Measurements from ENCODE around the gene CAV1. TPM values are rescaled to one million over a fixed set of nuclear protein-coding genes. Genes with fewer than 3 reads are reported as not detected.

CAV1 gene
- total and polyA plus RNA-seq, 2 of the 13 experiments (the other 11 are each of a cell fraction or from before 2014, with no cell fraction given) = 0.40 TPM; not detected in 1

DNA sequence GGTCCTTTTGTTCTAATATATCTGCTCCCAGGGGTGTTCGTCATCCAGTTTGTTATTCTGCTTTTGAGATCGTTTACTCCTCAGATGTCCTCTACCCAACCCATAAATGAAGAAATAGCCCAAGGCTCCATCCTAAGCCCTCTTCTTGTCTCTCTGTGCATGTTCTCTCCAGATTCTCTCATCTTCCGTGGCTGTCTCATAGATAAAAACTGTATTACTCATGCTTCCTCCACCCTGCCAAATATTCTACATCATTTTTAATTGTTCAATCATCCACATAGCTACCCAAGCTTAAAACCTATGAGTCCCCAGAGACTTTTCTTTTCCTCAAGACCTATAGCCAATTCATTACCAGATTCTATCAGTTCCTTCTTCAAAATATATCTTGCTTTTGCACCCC lies 44.9 kb downstream of the CAV1 start:
- FAIRE-seq (no peak), ATAC-seq (no peak), DNase-seq (ENCODE audit: low spot score) (no peak)
- Histone ChIP-seq H3K9me3 (ENCODE audit: low read length) (no peaks in the 10 kb centered on the region), H2AFZ (ENCODE audit: low read length) (no peak overlapping the region), H3K27ac (ENCODE audit: extremely low read length, insufficient read depth, low read length) (no peak overlapping the region), H3K27me3 (ENCODE audit: control insufficient read depth in 1 of 2, insufficient read depth in 2 of 2, low read length in 2 of 2) (no peaks in the 10 kb centered on the region), H3K36me3 (replicated peaks in 1 of 2; ENCODE audit: control insufficient read depth in 1 of 2, insufficient read depth in 2 of 2, low read length in 2 of 2) (no peaks in the 10 kb centered on the region), H3K9ac (ENCODE audit: insufficient read depth, low read depth, low read length) (no peak overlapping the region), H3K4me1 (ENCODE audit: insufficient read depth, low read length) (no peaks in the 10 kb centered on the region), H4K20me1 (ENCODE audit: insufficient read depth, low read length) (no peaks in the 10 kb centered on the region), H3K4me3 (replicated peaks in 1 of 3; ENCODE audit: insufficient read depth in 1 of 3, low read depth in 2 of 3, low read length in 3 of 3) (no peak overlapping the region), H3K4me2 (ENCODE audit: low read depth, low read length) (no peak overlapping the region), H3K79me2 (ENCODE audit: insufficient read depth, low read length) (no peaks in the 10 kb centered on the region)
- ChIA-PET POLR2A (no interaction called here), CTCF (ENCODE audit: low intra/inter-chr PET ratio, low total read pairs) (no interaction called here)
- TF ChIP-seq TEAD2 (CRISPR knock-in tag; IDR thresholded peaks at IDR 0.05) (no peak), TOPORS (CRISPR knock-in tag; IDR thresholded peaks at IDR 0.05) (no peak), MTF2 (CRISPR knock-in tag; IDR thresholded peaks at IDR 0.05; ENCODE audit: borderline replicate concordance) (no peak), ZSCAN22 (CRISPR knock-in tag; IDR thresholded peaks at IDR 0.05) (no peak), HDAC2 (CRISPR knock-in tag; IDR thresholded peaks at IDR 0.05) (no peak), ZNF101 (CRISPR knock-in tag; IDR thresholded peaks at IDR 0.05; ENCODE audit: borderline replicate concordance, low read depth) (no peak), FOXA3 (CRISPR knock-in tag; IDR thresholded peaks at IDR 0.05) (no peak)
- TF ChIP-seq, protein P1, sequence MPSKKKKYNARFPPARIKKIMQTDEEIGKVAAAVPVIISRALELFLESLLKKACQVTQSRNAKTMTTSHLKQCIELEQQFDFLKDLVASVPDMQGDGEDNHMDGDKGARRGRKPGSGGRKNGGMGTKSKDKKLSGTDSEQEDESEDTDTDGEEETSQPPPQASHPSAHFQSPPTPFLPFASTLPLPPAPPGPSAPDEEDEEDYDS (CRISPR knock-in tag; IDR thresholded peaks at IDR 0.05) = no peak
- WGBS (ENCODE audit: low lambda C conversion rate) = 10% methylated on average over 3 of the region's 3 CpGs
- no TSS peak for BruUV-seq (replicated peaks)
- intact Hi-C loops (cut with micrococcal nuclease; ENCODE audit: unreplicated experiment) = no loop called here
- in situ Hi-C loops (cut with HindIII; ENCODE audit: extremely low pct_ligation_motif_present, low pct_unique_long_range_greater_than_20kb) = no loop called here

DNA sequence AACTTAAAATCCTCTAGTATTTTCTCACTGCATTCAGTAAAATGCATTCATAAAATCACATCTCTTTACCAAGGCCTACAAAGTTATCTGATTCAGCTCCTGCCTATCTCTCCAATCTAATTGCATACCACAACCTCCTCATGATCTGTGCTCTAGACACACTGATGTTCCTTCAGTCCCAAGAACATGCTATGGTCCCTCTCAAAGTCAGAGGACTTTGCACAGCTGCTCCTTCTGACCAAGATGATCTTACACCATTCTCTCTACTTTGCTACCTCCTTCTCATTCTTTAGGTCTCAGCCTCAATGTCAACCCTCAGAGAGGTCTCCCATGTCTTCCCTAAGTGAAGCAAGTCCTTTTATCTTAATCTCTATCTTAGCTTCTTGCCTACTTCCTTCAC lies 45.5 kb downstream of the CAV1 start:
- ATAC-seq = no peak

More for the DNA sequence above, 45.5 kb downstream of the CAV1 start:
- no peak for DNase-seq (ENCODE audit: low spot score)
- Histone ChIP-seq H3K27ac (ENCODE audit: extremely low read length, insufficient read depth, low read length) (no peak overlapping the region), H3K27me3 (ENCODE audit: control insufficient read depth in 1 of 2, insufficient read depth in 2 of 2, low read length in 2 of 2) (no peaks in the 10 kb centered on the region), H3K4me1 (ENCODE audit: insufficient read depth, low read length) (no peaks in the 10 kb centered on the region), H3K4me3 (replicated peaks in 1 of 3; ENCODE audit: insufficient read depth in 1 of 3, low read depth in 2 of 3, low read length in 3 of 3) (no peak overlapping the region), H3K4me2 (ENCODE audit: low read depth, low read length) (no peak overlapping the region), H3K36me3 (replicated peaks in 1 of 2; ENCODE audit: control insufficient read depth in 1 of 2, insufficient read depth in 2 of 2, low read length in 2 of 2) (no peaks in the 10 kb centered on the region), H4K20me1 (ENCODE audit: insufficient read depth, low read length) (no peaks in the 10 kb centered on the region), H2AFZ (ENCODE audit: low read length) (no peak overlapping the region), H3K79me2 (ENCODE audit: insufficient read depth, low read length) (no peaks in the 10 kb centered on the region), H3K9me3 (ENCODE audit: low read length) (no peaks in the 10 kb centered on the region), H3K9ac (ENCODE audit: insufficient read depth, low read depth, low read length) (no peak overlapping the region)
- intact Hi-C loops (cut with micrococcal nuclease; ENCODE audit: unreplicated experiment) (no loop called here), in situ Hi-C loops (cut with HindIII; ENCODE audit: extremely low pct_ligation_motif_present, low pct_unique_long_range_greater_than_20kb) (no loop called here)
- no peak for FAIRE-seq
- CTCF ChIA-PET (ENCODE audit: low intra/inter-chr PET ratio, low total read pairs) = no interaction called here
- POLR2A ChIA-PET = no interaction called here
- BruUV-seq (replicated peaks) = no TSS peak
- TF ChIP-seq ZNF547 (CRISPR knock-in tag; IDR thresholded peaks at IDR 0.05) (no peak), CENPT (CRISPR knock-in tag; IDR thresholded peaks at IDR 0.05; ENCODE audit: low read depth) (no peak), MBD4 (IDR thresholded peaks at IDR 0.05; ENCODE audit: borderline replicate concordance, low read length) (no peak), FOSL2 (CRISPR knock-in tag; IDR thresholded peaks at IDR 0.05) (no peak), ARNTL (CRISPR knock-in tag; IDR thresholded peaks at IDR 0.05) (no peak), CCDC6 (CRISPR knock-in tag; IDR thresholded peaks at IDR 0.05) (no peak), SMARCE1 (IDR thresholded peaks at IDR 0.05; ENCODE audit: borderline replicate concordance) (no peak)
- TF ChIP-seq, protein P2, sequence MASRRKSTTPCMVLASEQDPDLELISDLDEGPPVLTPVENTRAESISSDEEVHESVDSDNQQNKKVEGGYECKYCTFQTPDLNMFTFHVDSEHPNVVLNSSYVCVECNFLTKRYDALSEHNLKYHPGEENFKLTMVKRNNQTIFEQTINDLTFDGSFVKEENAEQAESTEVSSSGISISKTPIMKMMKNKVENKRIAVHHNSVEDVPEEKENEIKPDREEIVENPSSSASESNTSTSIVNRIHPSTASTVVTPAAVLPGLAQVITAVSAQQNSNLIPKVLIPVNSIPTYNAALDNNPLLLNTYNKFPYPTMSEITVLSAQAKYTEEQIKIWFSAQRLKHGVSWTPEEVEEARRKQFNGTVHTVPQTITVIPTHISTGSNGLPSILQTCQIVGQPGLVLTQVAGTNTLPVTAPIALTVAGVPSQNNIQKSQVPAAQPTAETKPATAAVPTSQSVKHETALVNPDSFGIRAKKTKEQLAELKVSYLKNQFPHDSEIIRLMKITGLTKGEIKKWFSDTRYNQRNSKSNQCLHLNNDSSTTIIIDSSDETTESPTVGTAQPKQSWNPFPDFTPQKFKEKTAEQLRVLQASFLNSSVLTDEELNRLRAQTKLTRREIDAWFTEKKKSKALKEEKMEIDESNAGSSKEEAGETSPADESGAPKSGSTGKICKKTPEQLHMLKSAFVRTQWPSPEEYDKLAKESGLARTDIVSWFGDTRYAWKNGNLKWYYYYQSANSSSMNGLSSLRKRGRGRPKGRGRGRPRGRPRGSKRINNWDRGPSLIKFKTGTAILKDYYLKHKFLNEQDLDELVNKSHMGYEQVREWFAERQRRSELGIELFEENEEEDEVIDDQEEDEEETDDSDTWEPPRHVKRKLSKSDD (CRISPR knock-in tag; IDR thresholded peaks at IDR 0.05; ENCODE audit: low read depth) = no peak
- TF ChIP-seq, protein P3, sequence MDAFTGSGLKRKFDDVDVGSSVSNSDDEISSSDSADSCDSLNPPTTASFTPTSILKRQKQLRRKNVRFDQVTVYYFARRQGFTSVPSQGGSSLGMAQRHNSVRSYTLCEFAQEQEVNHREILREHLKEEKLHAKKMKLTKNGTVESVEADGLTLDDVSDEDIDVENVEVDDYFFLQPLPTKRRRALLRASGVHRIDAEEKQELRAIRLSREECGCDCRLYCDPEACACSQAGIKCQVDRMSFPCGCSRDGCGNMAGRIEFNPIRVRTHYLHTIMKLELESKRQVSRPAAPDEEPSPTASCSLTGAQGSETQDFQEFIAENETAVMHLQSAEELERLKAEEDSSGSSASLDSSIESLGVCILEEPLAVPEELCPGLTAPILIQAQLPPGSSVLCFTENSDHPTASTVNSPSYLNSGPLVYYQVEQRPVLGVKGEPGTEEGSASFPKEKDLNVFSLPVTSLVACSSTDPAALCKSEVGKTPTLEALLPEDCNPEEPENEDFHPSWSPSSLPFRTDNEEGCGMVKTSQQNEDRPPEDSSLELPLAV (CRISPR knock-in tag; conservative IDR thresholded peaks at IDR 0.05; ENCODE audit: low read depth) = no peak

Data from HepG2 (cell line).